GM19463 (cell line): ENCODE data around the gene NAGPA.
"Not testable (repeated sequence)": the region's sequence is repeated elsewhere in the genome, so short reads cannot be mapped to it uniquely, and the experiment has no call there.

Experiments
- ATAC-seq: cut with Tn5 transposase; IDR thresholded peaks from one replicate; pipeline ENCODE4 v1.9.1; 2021; ENCODE audit warnings: mild to moderate bottlenecking, moderate library complexity; ENCODE audit not compliant: unreplicated experiment

NAGPA gene, protein sequence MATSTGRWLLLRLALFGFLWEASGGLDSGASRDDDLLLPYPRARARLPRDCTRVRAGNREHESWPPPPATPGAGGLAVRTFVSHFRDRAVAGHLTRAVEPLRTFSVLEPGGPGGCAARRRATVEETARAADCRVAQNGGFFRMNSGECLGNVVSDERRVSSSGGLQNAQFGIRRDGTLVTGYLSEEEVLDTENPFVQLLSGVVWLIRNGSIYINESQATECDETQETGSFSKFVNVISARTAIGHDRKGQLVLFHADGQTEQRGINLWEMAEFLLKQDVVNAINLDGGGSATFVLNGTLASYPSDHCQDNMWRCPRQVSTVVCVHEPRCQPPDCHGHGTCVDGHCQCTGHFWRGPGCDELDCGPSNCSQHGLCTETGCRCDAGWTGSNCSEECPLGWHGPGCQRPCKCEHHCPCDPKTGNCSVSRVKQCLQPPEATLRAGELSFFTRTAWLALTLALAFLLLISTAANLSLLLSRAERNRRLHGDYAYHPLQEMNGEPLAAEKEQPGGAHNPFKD

DNA sequence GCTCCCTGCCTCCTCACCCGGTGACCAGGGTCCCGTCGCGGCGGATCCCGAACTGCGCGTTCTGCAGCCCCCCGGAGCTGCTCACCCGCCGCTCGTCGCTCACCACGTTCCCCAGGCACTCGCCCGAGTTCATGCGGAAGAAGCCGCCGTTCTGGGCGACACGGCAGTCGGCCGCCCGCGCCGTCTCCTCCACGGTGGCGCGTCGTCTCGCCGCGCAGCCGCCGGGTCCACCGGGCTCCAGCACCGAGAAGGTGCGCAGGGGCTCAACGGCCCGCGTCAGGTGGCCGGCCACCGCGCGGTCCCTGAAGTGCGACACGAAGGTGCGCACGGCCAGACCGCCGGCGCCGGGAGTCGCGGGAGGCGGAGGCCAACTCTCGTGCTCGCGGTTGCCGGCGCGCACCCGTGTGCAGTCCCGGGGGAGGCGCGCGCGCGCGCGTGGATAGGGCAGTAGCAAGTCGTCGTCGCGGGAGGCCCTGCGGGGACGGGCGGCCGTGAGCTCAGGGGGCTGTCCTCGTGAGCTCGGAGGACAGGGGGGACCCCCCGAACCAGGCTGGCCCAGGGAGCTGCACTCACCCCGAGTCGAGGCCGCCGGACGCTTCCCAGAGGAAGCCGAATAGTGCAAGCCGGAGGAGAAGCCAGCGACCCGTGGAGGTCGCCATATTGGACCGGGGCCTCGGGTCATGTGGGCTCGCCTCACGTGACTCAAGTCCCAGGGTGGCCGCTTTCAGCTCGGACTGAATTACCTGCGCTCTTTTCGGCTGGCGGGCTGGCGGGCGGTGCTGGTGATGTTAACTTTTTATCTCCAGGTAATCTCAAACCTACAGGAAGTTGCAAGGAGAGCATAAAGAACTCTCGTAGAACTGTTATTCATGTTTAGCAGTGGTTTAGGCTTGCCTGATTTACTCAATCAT is at the start of gene NAGPA:
TSS of gene NAGPA (minus strand) at position 680 of the 911 bp plus-strand sequence. CDS start at position 659, 21 bp downstream.
- ATAC-seq: peak; percentile 93

DNA sequence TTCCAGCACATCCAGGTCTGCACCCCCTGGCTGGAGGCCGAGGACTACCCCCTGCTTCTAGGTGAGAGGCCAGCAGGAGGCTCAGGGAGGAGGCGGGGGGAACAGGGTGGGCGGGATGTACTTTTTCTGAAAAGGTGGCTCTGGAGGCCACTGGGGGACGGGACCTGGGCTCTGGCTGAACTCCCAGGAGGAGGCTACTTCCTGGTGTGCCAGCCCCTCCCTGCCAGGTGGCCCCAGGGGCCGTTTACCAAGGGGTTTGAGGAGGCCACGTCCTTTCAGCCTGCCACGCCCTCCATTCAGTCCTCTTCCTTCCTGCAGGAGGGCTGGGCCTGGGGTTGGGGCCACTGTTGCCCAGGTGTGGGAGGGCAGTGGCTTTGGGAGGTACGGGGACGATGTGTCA is 47.3 kb upstream of the NAGPA start:
- not testable (repeated sequence) for ATAC-seq

DNA sequence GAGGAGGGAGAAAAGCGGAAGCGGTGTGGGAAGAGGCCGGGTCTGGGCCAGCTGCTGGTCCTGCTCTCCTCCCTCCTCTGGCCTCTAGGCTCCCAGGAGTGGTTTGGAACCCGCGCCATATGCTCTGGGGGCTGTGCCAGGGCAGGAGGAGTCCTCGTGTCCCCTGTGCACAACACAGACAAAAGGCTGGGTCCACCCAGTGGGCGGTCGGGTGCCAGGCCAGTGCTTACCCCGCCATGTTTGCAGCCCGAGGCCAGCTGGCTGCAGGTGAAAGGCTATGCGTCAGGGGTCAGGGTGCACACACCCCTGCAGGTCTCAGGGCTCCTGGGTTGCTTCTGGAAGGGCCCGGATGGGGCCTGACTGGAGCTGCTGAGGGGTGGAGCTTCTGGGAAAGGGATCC is 46.7 kb upstream of the NAGPA start:
- not testable (repeated sequence) for ATAC-seq

DNA sequence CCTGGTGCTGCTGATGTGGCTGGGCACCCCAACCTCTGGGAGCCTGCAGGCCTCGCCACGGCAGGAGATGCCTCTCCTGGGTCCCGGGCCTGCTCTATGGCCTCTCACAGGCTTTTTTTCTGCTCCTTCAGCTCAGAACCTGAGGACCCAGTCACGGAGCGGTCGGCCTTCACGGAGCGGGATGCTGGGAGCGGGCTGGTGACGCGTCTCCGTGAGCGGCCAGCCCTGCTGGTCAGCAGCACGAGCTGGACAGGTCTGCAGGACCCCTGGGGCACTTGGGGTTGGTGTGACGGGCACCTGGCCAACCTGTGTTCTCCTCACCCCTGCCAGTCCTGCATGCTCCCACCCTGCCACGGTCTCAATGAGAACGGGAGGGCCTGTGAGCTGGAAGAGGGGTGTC is 44.9 kb upstream of the NAGPA start:
- no peak for ATAC-seq

DNA sequence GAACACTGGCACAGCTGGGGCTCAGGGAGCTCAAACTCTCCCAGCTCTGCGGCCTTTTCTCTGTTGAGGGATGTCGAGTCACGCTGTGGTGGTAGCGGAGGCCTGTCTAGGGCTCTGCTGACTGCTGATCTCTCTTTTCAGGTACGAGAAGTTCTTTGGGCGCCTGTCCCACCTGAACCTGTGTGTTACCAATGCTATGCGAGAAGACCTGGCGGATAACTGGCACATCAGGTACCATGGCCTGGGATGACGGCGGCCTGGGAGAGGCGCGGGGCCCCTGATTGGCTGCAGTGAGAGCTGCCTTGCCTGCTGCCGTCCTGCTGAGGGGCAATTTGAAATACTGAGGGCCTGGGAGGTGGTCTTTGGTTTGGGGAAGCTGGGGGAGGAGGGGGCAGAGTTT is 43.6 kb upstream of the NAGPA start:
- ATAC-seq: no peak

DNA sequence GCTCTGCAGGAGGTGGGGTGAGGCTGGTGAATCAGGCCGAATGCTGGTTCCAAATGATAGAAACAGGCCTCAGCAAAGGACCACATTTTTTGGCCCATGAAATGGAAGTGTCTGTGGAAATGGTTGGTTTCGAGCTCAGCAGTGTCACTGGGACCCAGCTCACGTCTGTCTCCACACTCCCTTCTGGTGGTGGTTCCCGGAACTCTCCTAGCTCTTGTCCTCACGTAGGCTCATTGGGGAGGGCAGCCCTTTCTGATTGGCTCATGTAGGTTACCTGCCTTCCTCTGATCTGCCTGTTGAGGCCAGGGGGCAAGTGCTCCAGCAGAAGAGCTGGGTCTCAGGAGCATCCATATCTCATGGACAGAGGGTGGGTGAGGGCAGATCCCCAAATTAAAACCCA is 41.9 kb upstream of the NAGPA start:
- no peak for ATAC-seq

DNA sequence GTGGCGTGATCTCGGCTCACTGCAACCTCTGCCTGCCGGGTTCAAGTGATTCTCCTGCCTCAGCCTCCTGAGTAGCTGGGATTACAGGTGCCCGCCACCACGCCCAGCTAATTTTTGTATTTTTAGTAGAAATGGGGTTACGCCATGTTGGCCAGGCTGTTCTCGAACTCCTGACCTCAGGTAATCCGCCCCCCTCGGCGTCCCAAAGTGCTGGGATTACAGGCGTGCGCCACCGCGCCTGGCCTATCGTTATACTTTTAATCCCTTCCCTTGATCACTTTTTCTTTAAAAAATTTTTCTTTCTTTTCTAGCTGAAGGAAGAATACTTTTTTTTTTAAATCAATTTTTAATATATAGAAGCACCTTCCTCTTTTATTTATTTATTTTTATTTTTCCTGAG is 40.0 kb upstream of the NAGPA start:
- ATAC-seq: not testable (repeated sequence)

DNA sequence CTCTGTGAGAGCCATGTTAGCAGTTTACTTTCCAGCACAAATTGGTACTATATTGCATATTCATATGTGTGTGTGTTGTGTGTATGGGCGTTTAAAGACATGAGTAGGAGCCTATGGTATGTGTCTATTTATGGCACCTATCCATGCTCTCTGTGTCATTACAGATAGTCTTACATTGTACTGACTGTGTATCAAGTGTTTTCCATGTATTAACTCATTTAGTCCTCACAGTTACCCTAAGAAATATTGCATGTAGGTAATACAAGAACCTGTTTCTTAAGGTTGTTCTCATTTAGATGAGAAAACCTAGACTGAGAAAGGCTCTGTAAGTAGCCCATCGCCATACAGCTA is 39.5 kb upstream of the NAGPA start:
- no peak for ATAC-seq

DNA sequence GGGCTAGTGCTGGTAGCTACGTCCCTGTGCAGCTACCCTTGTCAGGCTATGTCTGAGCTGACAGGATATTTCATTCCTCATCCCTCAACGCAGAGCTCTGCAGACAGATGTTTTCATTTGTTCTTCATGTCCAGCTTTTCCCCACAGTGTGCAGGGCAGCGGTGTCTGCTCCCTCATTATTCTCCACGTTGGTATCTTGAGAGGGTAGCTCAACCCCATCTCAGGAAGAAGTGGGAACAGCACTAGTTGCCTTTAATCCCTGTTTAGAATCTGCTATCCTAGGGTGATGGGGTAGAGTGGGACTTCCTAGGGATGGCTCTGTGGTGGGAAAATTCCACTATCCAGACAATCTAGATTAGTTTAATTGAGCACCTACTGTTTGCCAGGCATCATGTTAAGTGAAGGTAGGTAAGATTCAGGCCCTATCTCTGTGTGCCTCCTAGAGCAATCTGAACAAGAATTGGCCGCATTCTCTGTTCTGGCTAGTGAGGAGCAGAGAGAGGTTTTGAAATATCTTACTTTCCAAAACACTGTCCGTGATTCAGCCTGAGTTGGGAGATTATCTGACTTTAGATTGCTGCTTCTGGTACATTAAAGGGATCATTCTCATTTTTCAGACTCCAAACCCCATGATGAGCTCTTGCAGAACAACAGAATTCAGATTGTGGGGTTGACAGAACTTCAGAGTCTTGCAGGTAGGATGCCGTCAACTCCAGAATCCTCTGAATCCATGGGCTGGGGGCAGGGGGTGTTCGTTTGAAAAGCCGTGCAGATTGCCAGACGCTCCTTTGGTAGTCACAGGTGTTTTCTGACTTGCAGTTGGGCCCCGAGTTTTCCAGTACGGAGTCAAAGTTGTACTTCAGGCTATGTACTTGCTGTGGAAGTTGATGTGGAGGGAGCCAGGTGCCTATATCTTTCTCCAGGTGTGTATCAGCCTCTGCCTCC is 38.9 kb upstream of the NAGPA start:
- ATAC-seq: no peak

DNA sequence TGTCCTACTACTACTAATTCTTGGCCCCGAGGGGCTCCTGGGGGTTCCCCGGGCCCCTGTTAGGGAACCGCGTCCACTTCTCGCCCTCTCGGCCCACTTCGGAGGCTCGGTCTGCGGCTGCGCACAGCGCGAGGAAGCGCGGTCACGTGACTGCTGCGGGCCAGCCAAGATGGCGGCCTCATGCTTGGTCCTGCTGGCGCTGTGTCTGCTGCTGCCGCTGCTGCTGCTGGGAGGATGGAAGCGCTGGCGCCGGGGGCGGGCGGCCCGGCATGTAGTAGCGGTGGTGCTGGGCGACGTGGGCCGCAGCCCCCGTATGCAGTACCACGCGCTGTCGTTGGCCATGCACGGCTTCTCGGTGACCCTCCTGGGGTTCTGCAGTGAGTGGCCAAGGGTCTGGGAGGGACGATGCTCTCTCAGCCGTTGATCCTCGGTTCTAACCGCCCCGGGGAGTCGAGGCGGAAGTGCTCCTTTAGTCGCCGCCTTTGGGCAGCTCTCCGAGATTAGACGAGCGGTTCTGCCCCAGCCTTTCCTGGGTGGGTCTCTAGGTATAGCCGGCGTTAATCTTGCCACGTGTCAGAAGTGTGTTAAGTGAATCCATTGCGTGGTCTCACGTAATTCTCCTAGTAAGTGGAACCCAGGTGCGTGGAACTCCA is 38.1 kb upstream of the NAGPA start, which contains the start of gene ALG1:
TSS of gene ALG1 (plus strand) at position 163 of the 653 bp plus-strand sequence. CDS start at position 170, 7 bp downstream.
- peak; percentile 91 for ATAC-seq

DNA sequence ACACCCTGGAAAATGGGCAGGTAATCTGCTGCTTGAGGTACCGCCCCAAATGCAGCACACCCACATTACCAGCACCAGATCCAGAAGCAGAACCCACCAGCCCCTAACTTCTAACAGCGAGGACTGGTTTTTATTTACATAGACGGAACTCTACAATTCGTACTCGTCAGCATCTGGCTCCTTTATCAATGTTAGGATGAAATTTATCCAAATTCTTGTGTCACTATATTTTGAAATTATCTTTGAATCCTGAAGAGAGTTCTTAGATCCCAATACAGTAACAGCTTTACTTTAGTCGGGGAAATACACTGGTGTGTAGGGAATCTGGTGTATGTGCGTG is 37.6 kb upstream of the NAGPA start:
- ATAC-seq: no peak

DNA sequence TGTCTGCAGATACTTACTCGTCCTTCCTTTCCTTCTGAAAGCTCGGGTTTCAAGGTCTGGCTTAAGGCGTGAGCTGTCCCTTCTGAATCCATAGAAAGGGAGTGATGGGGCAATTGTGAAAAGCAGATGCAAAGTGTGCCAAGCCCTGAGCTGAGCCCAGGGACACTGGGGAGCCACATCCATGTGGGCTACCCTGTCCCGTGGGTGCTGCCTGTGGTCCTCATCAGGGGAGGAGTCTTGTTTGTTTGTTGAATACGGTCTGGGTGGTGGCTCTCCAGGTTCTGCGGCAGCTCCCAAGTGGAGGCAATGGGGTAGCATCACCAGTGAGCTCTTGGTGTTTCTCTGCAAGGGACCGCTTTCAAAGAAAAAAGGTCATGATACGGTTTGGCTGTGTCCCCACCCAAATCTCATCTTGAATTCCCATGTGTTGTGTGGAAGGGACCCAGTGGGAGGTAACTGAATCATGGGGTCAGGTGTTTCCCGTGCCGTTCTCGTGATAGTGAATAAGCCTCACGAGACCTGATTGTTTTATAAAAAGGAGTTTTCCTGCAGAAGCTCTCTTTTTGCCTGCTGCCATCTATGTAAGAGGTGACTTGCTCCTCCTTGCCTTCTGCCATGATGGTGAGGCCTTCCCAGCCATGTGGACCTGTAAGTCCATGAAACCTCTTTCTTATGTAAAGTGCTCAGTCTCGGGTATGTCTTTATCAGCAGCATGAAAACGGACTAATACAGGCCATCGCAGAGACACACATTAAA is 36.9 kb upstream of the NAGPA start:
- ATAC-seq: no peak

DNA sequence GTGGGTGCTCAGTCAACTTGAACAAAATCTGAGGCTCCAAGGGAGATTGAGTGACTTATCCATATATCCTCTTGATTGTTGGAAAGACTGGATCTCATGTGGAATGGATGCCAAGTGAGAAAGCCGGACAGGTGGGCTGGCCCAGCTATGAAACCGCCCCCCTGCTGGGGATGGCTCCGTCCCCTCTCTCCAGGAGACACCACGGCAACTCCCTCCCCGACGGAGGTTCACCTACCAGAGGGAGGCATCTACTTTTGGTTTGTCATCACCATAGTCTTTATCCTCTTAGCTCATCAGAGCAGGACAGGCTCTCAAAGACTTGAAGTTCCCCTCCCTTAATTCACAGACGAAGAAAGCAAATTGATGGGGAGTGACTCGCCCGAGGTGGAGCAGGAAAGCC is 36.1 kb upstream of the NAGPA start:
- no peak for ATAC-seq

DNA sequence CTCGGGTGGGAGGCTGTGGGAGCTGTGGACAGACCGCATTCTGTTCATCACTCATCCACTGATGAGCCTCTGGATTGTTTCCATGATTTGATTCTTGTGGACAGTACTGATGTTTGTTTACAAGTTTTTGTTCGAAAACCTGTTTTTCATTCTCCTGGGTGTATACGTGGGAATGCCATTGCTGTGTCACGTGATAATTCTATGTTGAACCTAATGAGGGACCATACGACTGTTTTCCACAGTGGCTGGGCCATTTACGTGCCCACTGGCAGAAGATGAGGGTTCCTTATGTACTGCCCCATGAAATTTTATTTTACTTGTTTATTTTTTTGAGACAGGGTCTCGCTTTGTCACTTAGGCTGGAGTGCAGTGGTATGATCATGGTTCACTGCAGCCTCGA is 35.3 kb upstream of the NAGPA start:
- ATAC-seq: no peak

DNA sequence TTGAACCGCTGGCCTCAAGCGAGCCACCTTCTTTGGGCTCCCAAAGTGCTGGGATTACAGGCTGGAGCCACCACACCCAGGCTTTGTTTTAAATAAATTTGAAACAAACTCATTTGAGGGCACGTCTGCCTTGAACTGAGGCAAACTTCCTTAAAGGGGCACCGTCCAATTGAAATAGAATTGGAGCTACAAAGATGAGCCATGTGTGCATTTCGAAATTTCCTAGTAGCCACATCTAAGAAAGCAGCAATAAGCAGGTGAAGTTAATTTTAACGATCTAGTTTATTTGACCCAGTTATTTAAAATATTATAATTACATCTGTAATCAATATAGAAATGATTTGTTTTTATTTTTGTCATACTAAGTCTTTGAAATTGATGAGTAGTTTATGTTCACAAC is 32.8 kb upstream of the NAGPA start:
- ATAC-seq: no peak

DNA sequence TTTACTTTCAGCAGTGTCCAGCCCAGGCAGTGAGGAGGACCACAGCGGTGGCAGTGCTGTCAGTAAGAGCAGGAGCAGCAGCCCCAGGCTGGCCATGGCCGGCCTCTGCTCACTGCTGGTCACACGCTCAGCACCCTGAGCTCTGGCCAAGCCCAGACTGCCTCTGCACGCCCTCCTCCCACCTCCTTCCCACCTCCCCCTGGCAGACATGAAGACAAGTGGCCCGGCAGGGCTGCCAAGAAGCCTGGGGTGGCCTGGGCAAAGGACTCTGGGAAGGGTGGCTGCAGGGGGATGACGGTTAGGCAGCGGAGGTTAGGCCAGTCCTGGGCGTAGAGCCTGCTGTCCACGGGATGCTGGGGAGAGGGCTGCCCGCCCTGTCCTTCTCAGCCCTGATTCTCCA is 32.1 kb upstream of the NAGPA start, which contains the start of gene C16orf89:
TSS of gene C16orf89 (minus strand) at position 144 of the 400 bp plus-strand sequence. CDS start at position 96, 48 bp downstream.
- ATAC-seq: no peak

DNA sequence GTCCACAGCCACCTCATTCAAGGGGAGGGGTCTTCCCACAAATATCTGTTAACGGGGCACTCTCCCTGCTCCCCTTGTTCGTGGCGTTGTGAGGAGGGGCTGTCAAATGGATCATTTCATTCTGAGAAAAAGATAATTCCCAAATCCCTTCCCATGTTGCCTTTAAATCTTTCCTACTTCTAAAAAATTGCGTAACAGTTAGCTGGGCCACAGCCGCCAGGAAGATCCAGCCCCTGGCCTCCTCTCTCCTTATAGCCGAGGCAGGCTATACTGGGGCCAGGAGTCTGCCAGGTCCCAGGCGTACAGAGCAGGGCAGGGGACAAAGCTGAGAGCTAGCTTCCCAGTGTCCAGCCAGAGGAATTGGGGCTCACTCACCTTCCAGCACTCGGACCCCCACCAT is 31.6 kb upstream of the NAGPA start:
- ATAC-seq: no peak

DNA sequence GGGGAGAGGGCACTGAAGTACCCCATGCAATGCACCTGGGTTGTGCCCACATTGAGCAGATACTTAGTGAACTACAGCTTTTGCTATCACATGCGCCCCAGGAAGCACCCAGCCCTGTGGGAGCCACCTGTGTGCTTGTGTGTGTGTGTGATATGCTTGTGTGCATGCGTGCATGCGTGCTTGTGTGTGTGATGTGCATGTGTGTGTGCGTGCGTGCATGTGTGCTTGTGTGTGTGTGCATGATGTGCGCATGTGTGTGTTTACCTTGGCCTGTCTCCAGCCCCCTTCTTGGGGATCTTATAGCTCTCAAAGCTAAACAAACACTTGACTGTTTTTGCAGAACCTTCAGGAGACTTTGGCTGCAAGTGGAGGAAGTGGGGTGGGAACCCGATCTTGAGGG is 31.2 kb upstream of the NAGPA start:
- ATAC-seq: no peak
